HepG2 (cell line): ENCODE data around the gene FGD2. TPM values are rescaled to one million over a fixed set of nuclear protein-coding genes. Genes with fewer than 3 reads are reported as not detected.

Experiments used
- BRD4 ChIP-seq: sonication (generic); formaldehyde crosslinking; IDR thresholded peaks from 2 replicates; pipeline ENCODE4 v1.4.0; 2020; ENCODE audit warnings: missing genetic modification reagents
- ESRRA ChIP-seq: sonication (generic); formaldehyde crosslinking; IDR thresholded peaks from 2 replicates; pipeline ENCODE4 v1.5.1; 2020; ENCODE audit warnings: mild to moderate bottlenecking, low read depth, missing genetic modification reagents
- HNRNPUL1 ChIP-seq: fragments of 200-400 bp; formaldehyde crosslinking; IDR thresholded peaks from 2 replicates; pipeline ENCODE4 v1.6.1; 2017; ENCODE audit warnings: low read depth, mild to moderate bottlenecking, low read length, moderate library complexity
- HOXA9 ChIP-seq: sonication (generic); formaldehyde crosslinking; IDR thresholded peaks from 2 replicates; pipeline ENCODE4 v1.8.1; 2022; ENCODE audit warnings: missing genetic modification reagents, mild to moderate bottlenecking, moderate library complexity, borderline replicate concordance
- IKZF5 ChIP-seq: IDR thresholded peaks from 2 replicates; pipeline ENCODE4 v1.6.1; 2018; ENCODE audit warnings: missing genetic modification reagents, mild to moderate bottlenecking, missing compliant biosample characterization
- IRF2 ChIP-seq: IDR thresholded peaks from 2 replicates; pipeline ENCODE4 v1.6.1; 2018; ENCODE audit warnings: missing genetic modification reagents, missing compliant biosample characterization
- NFKB2 ChIP-seq: sonication (generic); formaldehyde crosslinking; IDR thresholded peaks from 2 replicates; pipeline ENCODE4 v1.4.0; 2020; ENCODE audit warnings: missing genetic modification reagents, borderline replicate concordance
- PHF21A ChIP-seq: sonication (generic); formaldehyde crosslinking; IDR thresholded peaks from 2 replicates; pipeline ENCODE4 v1.5.0; 2020; ENCODE audit warnings: mild to moderate bottlenecking, missing genetic modification reagents
- REPIN1 ChIP-seq: sonication (generic); formaldehyde crosslinking; IDR thresholded peaks from 2 replicates; pipeline ENCODE4 v1.8.0; 2022; ENCODE audit warnings: missing genetic modification reagents, low read depth, mild to moderate bottlenecking, borderline replicate concordance
- SATB2 ChIP-seq: sonication (generic); formaldehyde crosslinking; IDR thresholded peaks from 2 replicates; pipeline ENCODE4 v1.5.0; 2020; ENCODE audit warnings: missing genetic modification reagents
- SMARCE1 ChIP-seq: fragments of 450-650 bp; IDR thresholded peaks from 2 replicates; pipeline ENCODE4 v1.6.1; 2017; ENCODE audit warnings: borderline replicate concordance
- SOX5 ChIP-seq: IDR thresholded peaks from 2 replicates; pipeline ENCODE4 v1.6.1; 2016; ENCODE audit warnings: borderline replicate concordance
- SRSF1 ChIP-seq: fragments of 200-400 bp; formaldehyde crosslinking; optimal IDR thresholded peaks from 2 replicates; pipeline ENCODE3; 2017; ENCODE audit warnings: mild to moderate bottlenecking, low read depth, low read length, moderate library complexity
- TCF7 ChIP-seq: sonication (generic); IDR thresholded peaks from 2 replicates; pipeline ENCODE4 v1.6.1; 2016; ENCODE audit warnings: antibody characterized with exemption, low read depth
- ZFP62 ChIP-seq: sonication (generic); formaldehyde crosslinking; IDR thresholded peaks from 2 replicates; pipeline ENCODE4 v1.4.0; 2020; ENCODE audit warnings: missing genetic modification reagents
- ZNF639 ChIP-seq: conservative IDR thresholded peaks from 2 replicates; pipeline ENCODE4 v1.6.1; 2018; ENCODE audit warnings: missing genetic modification reagents
- ZNF652 ChIP-seq: IDR thresholded peaks from 2 replicates; pipeline ENCODE4 v1.6.1; 2016; ENCODE audit warnings: low read depth, borderline replicate concordance
- ZSCAN21 ChIP-seq: sonication (generic); formaldehyde crosslinking; IDR thresholded peaks from 2 replicates; pipeline ENCODE4 v1.8.0; 2022; ENCODE audit warnings: mild to moderate bottlenecking, missing genetic modification reagents, moderate library complexity, borderline replicate concordance
- ZSCAN5A ChIP-seq: sonication (generic); formaldehyde crosslinking; IDR thresholded peaks from 2 replicates; pipeline ENCODE4 v1.8.0; 2022; ENCODE audit warnings: mild to moderate bottlenecking, missing genetic modification reagents, borderline replicate concordance
- polyA plus RNA-seq, 8 experiments: library from polyadenylated mRNA; depleted of rRNA in 3 of 8; stranded (reverse) in 7 of 8; unstranded in 1 of 8; fragments of >200 nt; fragmentation: Illumina TruSeq in 4 of 8; extraction: Trizol in 4 of 8; gene quantifications; 2 replicates each; pipeline versions ENCODE4 v1.2.1 to v1.2.3, GENCODE V29; 2011 to 2016; ENCODE audit warnings: low read depth in 4 of 8, missing spikeins in 1 of 8, mixed read lengths in 1 of 8; ENCODE audit not compliant: insufficient read depth in 1 of 8
- total RNA-seq, 5 experiments: library from RNA; depleted of rRNA; stranded (reverse); fragments of >200 nt; fragmentation: Illumina TruSeq; extraction: Trizol; gene quantifications; 2 replicates each; pipeline ENCODE4 v1.2.3, GENCODE V29; 2016; ENCODE audit warnings: low read depth in 1 of 5
- TF ChIP-seq, protein P1 (sequence below): sonication (generic); formaldehyde crosslinking; IDR thresholded peaks from 2 replicates; pipeline ENCODE4 v1.5.1; 2020; ENCODE audit warnings: missing genetic modification reagents, mild to moderate bottlenecking, borderline replicate concordance
- TF ChIP-seq, protein P2 (sequence below): fragments of 450-650 bp; IDR thresholded peaks from 2 replicates; pipeline ENCODE4 v1.6.1; 2016

FGD2 gene
- total and polyA plus RNA-seq, 2 of the 13 experiments (the other 11 are each of a cell fraction or from before 2014, with no cell fraction given), result not detected

DNA sequence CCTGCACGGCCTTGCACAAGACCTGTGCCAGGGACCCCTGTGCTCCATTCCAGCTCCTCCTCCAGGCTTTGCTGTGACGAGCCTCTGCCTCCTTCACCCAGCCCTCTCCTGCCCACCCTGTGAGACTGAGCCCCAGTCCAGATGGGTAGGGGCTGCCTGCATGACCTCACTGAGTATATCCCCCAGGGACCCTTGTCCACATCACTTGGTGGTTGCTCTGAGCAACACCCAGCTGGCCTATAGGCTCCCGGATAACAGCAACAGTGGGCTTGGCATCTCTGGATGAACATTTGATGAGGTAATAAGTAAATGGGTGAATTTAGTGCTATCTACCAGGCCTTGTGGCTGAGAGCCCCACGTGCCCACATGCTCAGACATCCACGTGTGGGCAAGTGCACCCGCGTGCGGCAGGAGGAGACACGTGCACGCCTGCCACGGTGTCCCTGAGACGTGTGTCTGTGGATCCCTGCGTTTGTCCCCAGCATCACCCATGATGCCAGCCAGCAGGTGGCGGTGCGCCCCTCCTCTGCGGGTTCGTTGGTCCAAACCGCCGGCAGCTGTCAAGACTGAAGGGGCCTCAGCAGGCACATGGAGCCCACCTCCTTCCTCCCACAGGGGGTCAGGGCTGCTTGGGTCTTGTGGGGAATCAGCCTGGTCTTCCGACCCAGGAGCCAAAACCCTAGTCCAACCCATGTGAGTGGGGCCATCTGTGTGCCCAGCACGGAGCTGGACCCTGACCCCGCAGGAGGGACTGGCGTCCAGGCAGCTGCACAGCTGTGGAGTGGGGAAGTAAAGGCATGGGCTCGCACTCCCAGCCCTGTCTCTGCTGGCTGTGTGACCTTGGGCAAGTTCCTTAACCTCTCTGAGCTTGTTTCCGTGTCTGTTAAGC lies 45.9 kb downstream of the FGD2 start (continued):
- TF ChIP-seq PHF21A (CRISPR knock-in tag) (no peak), HOXA9 (no peak), ZSCAN21 (CRISPR knock-in tag) (peak; percentile 90; the same call in 1 of the 2 replicates), ZSCAN5A (CRISPR knock-in tag) (no peak), IKZF5 (CRISPR knock-in tag) (peak; percentile 78), BRD4 (CRISPR knock-in tag) (no peak), SRSF1 (no peak), ZFP62 (CRISPR knock-in tag) (no peak), SOX5 (CRISPR knock-in tag) (peak; percentile 55; the same call in 1 of the 2 replicates), ESRRA (CRISPR knock-in tag) (peak; percentile 77), SMARCE1 (no peak), REPIN1 (CRISPR knock-in tag) (peak; percentile 86), SATB2 (0 out of 2 replicates have a peak, but pooled peaks have one; percentile 24), TCF7 (no peak), NFKB2 (CRISPR knock-in tag) (peak; percentile 82; the same call in 1 of the 2 replicates), IRF2 (CRISPR knock-in tag) (peak; percentile 82; the same call in 1 of the 2 replicates), HNRNPUL1 (no peak), ZNF639 (CRISPR knock-in tag) (peak; percentile 42; the same call in 1 of the 2 replicates), ZNF652 (CRISPR knock-in tag) (0 out of 2 replicates have a peak, but pooled peaks have one; percentile 33)
- TF ChIP-seq, protein P1, sequence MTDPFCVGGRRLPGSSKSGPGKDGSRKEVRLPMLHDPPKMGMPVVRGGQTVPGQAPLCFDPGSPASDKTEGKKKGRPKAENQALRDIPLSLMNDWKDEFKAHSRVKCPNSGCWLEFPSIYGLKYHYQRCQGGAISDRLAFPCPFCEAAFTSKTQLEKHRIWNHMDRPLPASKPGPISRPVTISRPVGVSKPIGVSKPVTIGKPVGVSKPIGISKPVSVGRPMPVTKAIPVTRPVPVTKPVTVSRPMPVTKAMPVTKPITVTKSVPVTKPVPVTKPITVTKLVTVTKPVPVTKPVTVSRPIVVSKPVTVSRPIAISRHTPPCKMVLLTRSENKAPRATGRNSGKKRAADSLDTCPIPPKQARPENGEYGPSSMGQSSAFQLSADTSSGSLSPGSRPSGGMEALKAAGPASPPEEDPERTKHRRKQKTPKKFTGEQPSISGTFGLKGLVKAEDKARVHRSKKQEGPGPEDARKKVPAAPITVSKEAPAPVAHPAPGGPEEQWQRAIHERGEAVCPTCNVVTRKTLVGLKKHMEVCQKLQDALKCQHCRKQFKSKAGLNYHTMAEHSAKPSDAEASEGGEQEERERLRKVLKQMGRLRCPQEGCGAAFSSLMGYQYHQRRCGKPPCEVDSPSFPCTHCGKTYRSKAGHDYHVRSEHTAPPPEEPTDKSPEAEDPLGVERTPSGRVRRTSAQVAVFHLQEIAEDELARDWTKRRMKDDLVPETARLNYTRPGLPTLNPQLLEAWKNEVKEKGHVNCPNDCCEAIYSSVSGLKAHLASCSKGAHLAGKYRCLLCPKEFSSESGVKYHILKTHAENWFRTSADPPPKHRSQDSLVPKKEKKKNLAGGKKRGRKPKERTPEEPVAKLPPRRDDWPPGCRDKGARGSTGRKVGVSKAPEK, result peak; percentile 89; the same call in 1 of the 2 replicates
- TF ChIP-seq, protein P2, sequence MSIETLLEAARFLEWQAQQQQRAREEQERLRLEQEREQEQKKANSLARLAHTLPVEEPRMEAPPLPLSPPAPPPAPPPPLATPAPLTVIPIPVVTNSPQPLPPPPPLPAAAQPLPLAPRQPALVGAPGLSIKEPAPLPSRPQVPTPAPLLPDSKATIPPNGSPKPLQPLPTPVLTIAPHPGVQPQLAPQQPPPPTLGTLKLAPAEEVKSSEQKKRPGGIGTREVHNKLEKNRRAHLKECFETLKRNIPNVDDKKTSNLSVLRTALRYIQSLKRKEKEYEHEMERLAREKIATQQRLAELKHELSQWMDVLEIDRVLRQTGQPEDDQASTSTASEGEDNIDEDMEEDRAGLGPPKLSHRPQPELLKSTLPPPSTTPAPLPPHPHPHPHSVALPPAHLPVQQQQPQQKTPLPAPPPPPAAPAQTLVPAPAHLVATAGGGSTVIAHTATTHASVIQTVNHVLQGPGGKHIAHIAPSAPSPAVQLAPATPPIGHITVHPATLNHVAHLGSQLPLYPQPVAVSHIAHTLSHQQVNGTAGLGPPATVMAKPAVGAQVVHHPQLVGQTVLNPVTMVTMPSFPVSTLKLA, result peak; percentile 97
